GM12875 (cell line): ENCODE data around the gene C20orf173.
"Not testable (repeated sequence)": the region's sequence is repeated elsewhere in the genome, so short reads cannot be mapped to it uniquely, and the experiment has no call there.

Experiments
- H3K4me3 ChIP-seq: one replicate; pipeline ENCODE4 v1.5.1; 2011; ENCODE audit warnings: low read depth, low read length, control low read depth
- CTCF ChIP-seq: IDR thresholded peaks from 2 replicates; pipeline ENCODE4 v1.5.1; 2011; ENCODE audit warnings: low read depth, mild to moderate bottlenecking, control low read depth, inconsistent platforms, low read length, moderate library complexity, borderline replicate concordance; ENCODE audit not compliant: insufficient read depth

Gene C20orf173

GRCh38 chr20:35560105-35560511, 30.7 kb upstream of the C20orf173 start:
- no peak for TF ChIP-seq CTCF
- H3K4me3 ChIP-seq, result no peak overlapping the region

GRCh38 chr20:35559042-35559693, 29.7 kb upstream of the C20orf173 start:
- TF ChIP-seq CTCF, result no peak
- no peak overlapping the region for H3K4me3 ChIP-seq

- no peak overlapping the region for H3K4me3 ChIP-seq
- no peak for TF ChIP-seq CTCF
Observed at GRCh38 chr20:35558451-35558850, 29.0 kb upstream of the C20orf173 start.

GRCh38 chr20:35556871-35557270, 27.4 kb upstream of the C20orf173 start:
- H3K4me3 ChIP-seq, result no peak overlapping the region
- no peak for TF ChIP-seq CTCF

- no peak for TF ChIP-seq CTCF
Observed at GRCh38 chr20:35555951-35556645, 26.6 kb upstream of the C20orf173 start.

GRCh38 chr20:35555461-35555860, 26.0 kb upstream of the C20orf173 start:
- H3K4me3 ChIP-seq, result not testable (repeated sequence)

More at GRCh38 chr20:35555951-35556645, 26.6 kb upstream of the C20orf173 start:
- no peak overlapping the region for H3K4me3 ChIP-seq

- TF ChIP-seq CTCF, result no peak
Observed at GRCh38 chr20:35552914-35553313, 23.5 kb upstream of the C20orf173 start.

More at GRCh38 chr20:35552914-35553313, 23.5 kb upstream of the C20orf173 start:
- H3K4me3 ChIP-seq, result no peak overlapping the region
